Measurements from ENCODE around the gene CAT. TPM values are rescaled to one million over a fixed set of nuclear protein-coding genes. Genes with fewer than 3 reads are reported as not detected.

The CAT gene
- polyA plus RNA-seq, 3 donors = 122 to 432 (median 429) TPM

DNA sequence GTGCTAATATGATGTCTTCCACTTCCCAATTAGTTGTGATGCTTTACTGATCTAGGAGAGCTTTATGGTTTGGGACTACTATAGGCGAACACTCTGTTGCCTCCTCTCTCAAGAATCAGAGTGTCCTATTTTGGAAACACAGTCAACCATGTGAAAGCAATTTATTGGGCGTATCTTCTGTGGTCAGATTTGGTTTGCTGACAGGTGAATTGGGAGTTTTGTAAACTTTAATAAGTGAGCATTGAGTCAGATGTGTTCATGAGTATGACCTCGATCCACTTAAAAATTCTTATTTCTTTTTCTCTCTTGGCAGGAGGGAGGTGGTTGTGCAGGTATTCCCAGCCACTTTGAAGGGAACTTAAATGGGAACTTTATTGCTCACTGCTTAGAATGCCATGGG is 4.4 kb downstream of the CAT start:
- Histone ChIP-seq H3K27me3 (ENCODE audit: control insufficient read depth in 2 of 2, insufficient read depth in 2 of 2, low read length in 2 of 2) (no peaks in the 10 kb centered on the region), H3K4me1 (ENCODE audit: control insufficient read depth in 1 of 2, insufficient read depth in 2 of 2, low read length in 2 of 2) (peaks cover 81 to 92% of the 10 kb centered on the region in 2 donors), H3K9ac (ENCODE audit: insufficient read depth, low read length, poor library complexity, severe bottlenecking) (no peak overlapping the region), H4K20me1 (ENCODE audit: insufficient read depth, low read length) (peaks cover 75% of the 10 kb centered on the region), H3K4me3 (replicated peaks in 1 of 3; ENCODE audit: low read depth in 2 of 3, low read length in 3 of 3) (no peak overlapping the region), H3K9me3 (replicated peaks in 1 of 2; ENCODE audit: control insufficient read depth in 1 of 2, insufficient read depth in 1 of 2, low read length in 2 of 2) (no peaks in the 10 kb centered on the region), H3K27ac (ENCODE audit: low read depth in 1 of 2, low read length in 2 of 2) (peak overlapping the region in 1 of 2 donors; percentile 15), H3K36me3 (replicated peaks in 1 of 2; ENCODE audit: control insufficient read depth in 1 of 2, insufficient read depth in 2 of 2, low read length in 2 of 2) (no peaks in the 10 kb centered on the region), H3K79me2 (ENCODE audit: insufficient read depth, low read length) (peaks cover 99% of the 10 kb centered on the region), H2AFZ (ENCODE audit: insufficient read depth, low read depth, low read length, poor library complexity, severe bottlenecking) (no peak overlapping the region), H3K4me2 (replicated peaks; ENCODE audit: extremely low read depth, low read length, poor library complexity, severe bottlenecking) (no peak overlapping the region)
- DNase-seq = no peak
- intact Hi-C loops (cut with micrococcal nuclease) = no loop called here
- no peak overlapping the region for H3K4me3 Mint-ChIP-seq
- peaks cover 5 to 21% of the 10 kb centered on the region in 2 donors for H3K36me3 Mint-ChIP-seq
- H3K9me3 Mint-ChIP-seq = peaks cover 0 to 4% (median 0%) of the 10 kb centered on the region in 7 donors
- WGBS (ENCODE audit: insufficient coverage) = 50% methylated on average over 1 of the region's 3 CpGs
- no peaks in the 10 kb centered on the region for H3K27me3 Mint-ChIP-seq (ENCODE audit: low read depth in 3 of 3)
- H3K4me1 Mint-ChIP-seq = peaks cover 84% of the 10 kb centered on the region
- peak overlapping the region in 2 of 7 donors; percentile 6 to 36 for H3K27ac Mint-ChIP-seq
- no peak for TF ChIP-seq CTCF (IDR thresholded peaks at IDR 0.05)

DNA sequence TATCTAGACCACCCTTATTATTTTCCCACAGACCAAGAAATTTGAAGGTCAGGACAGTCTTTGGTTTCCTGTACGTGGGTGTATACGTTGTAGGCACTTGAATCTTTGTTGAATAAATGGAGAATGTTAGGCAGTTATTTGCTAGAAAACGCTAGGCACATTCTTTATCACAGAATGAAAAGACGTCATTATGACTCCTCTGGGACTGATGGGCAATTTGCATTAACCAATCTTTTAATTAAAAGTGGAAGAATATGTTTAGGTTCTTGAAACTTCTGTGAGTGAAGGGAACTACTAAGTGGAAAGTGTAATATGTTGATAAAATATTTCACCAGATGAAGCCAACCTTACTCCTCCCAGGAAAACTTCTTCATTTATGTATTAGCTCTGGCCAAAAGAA is 5.7 kb downstream of the CAT start:
- DNase-seq = no peak
- peaks cover 8 to 26% of the 10 kb centered on the region in 2 donors for H3K36me3 Mint-ChIP-seq
- peaks cover 92% of the 10 kb centered on the region for H3K4me1 Mint-ChIP-seq
- Histone ChIP-seq H3K9me3 (replicated peaks in 1 of 2; ENCODE audit: control insufficient read depth in 1 of 2, insufficient read depth in 1 of 2, low read length in 2 of 2) (no peaks in the 10 kb centered on the region), H2AFZ (ENCODE audit: insufficient read depth, low read depth, low read length, poor library complexity, severe bottlenecking) (no peak overlapping the region), H3K36me3 (replicated peaks in 1 of 2; ENCODE audit: control insufficient read depth in 1 of 2, insufficient read depth in 2 of 2, low read length in 2 of 2) (peaks cover under 1% of the 10 kb centered on the region in 2 donors), H3K27ac (ENCODE audit: low read depth in 1 of 2, low read length in 2 of 2) (peak overlapping the region in 1 of 2 donors; percentile 46), H3K79me2 (ENCODE audit: insufficient read depth, low read length) (peaks cover 100% of the 10 kb centered on the region), H3K27me3 (ENCODE audit: control insufficient read depth in 2 of 2, insufficient read depth in 2 of 2, low read length in 2 of 2) (no peaks in the 10 kb centered on the region), H3K9ac (ENCODE audit: insufficient read depth, low read length, poor library complexity, severe bottlenecking) (no peak overlapping the region), H4K20me1 (ENCODE audit: insufficient read depth, low read length) (peaks cover 87% of the 10 kb centered on the region), H3K4me1 (ENCODE audit: control insufficient read depth in 1 of 2, insufficient read depth in 2 of 2, low read length in 2 of 2) (peaks cover 93 to 100% of the 10 kb centered on the region in 2 donors), H3K4me3 (replicated peaks in 1 of 3; ENCODE audit: low read depth in 2 of 3, low read length in 3 of 3) (no peak overlapping the region), H3K4me2 (replicated peaks; ENCODE audit: extremely low read depth, low read length, poor library complexity, severe bottlenecking) (no peak overlapping the region)
- H3K27ac Mint-ChIP-seq = peak overlapping the region in 3 of 7 donors; percentile 6 to 63 (median 60)
- H3K9me3 Mint-ChIP-seq = peaks cover 0 to 4% (median 0%) of the 10 kb centered on the region in 7 donors
- no peak overlapping the region for H3K4me3 Mint-ChIP-seq
- no peak for TF ChIP-seq CTCF (IDR thresholded peaks at IDR 0.05)
- H3K27me3 Mint-ChIP-seq (ENCODE audit: low read depth in 3 of 3) = no peaks in the 10 kb centered on the region
- WGBS (ENCODE audit: insufficient coverage) = no CpG with 5 or more reads among the region's 4 CpGs
- intact Hi-C loops (cut with micrococcal nuclease) = no loop called here
